Fibroblast of mammary gland (primary cell): ENCODE results near the gene SPEF2.

Source experiments
- DNase-seq: peaks from one replicate; pipeline ENCODE4 v3.0.0-alpha.2; 2010; ENCODE audit warnings: low read depth
- H3K4me3 ChIP-seq: 2 replicates; pipeline ENCODE4 v1.5.1; 2011; ENCODE audit warnings: low read depth, mild to moderate bottlenecking, low read length, moderate library complexity; ENCODE audit not compliant: control insufficient read depth
- TF ChIP-seq, protein P1 (sequence below): conservative IDR thresholded peaks from 2 replicates; pipeline ENCODE4 v1.5.1; 2011; ENCODE audit warnings: low read depth, low read length, inconsistent platforms; ENCODE audit not compliant: control insufficient read depth, insufficient read depth

SPEF2 gene

GRCh38 chr5:35736280-35736679, 118.6 kb downstream of the SPEF2 start:
- TF ChIP-seq, protein P1, sequence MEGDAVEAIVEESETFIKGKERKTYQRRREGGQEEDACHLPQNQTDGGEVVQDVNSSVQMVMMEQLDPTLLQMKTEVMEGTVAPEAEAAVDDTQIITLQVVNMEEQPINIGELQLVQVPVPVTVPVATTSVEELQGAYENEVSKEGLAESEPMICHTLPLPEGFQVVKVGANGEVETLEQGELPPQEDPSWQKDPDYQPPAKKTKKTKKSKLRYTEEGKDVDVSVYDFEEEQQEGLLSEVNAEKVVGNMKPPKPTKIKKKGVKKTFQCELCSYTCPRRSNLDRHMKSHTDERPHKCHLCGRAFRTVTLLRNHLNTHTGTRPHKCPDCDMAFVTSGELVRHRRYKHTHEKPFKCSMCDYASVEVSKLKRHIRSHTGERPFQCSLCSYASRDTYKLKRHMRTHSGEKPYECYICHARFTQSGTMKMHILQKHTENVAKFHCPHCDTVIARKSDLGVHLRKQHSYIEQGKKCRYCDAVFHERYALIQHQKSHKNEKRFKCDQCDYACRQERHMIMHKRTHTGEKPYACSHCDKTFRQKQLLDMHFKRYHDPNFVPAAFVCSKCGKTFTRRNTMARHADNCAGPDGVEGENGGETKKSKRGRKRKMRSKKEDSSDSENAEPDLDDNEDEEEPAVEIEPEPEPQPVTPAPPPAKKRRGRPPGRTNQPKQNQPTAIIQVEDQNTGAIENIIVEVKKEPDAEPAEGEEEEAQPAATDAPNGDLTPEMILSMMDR: no peak
- DNase-seq: peak; percentile 12
- H3K4me3 ChIP-seq: no peak overlapping the region

GRCh38 chr5:35741126-35741716, 123.6 kb downstream of the SPEF2 start:
- H3K4me3 ChIP-seq: no peak overlapping the region
- peak; percentile 79 for DNase-seq

DNA sequence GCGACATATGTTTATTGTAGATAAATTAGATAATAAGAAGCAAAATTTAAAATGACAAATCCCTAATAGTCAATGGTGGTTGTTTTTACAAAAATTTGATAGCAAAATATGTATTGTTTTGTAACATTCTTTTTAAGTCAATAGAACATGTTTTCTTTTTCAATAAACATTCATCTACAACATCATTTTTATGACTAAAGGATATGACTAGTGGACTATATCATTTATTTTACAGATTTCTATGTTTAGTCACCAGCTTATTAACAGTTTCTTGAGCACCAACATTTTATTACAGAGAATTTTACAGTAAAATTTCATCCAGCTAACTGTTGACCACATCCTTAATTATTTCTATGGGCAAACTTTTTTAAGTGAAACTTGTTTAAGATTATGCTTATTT, 124.3 kb downstream of the SPEF2 start:
- TF ChIP-seq, protein P1: no peak
- DNase-seq: no peak
- H3K4me3 ChIP-seq: no peak overlapping the region

More at GRCh38 chr5:35741126-35741716, 123.6 kb downstream of the SPEF2 start:
- TF ChIP-seq, protein P1: no peak

- TF ChIP-seq, protein P1: no peak
- no peak overlapping the region for H3K4me3 ChIP-seq
- no peak for DNase-seq
These were observed 126.0 kb downstream of the SPEF2 start for GRCh38 chr5:35743644-35744043.

GRCh38 chr5:35745193-35745592, 127.5 kb downstream of the SPEF2 start:
- DNase-seq: no peak
- TF ChIP-seq, protein P1: no peak
- no peak overlapping the region for H3K4me3 ChIP-seq

DNA sequence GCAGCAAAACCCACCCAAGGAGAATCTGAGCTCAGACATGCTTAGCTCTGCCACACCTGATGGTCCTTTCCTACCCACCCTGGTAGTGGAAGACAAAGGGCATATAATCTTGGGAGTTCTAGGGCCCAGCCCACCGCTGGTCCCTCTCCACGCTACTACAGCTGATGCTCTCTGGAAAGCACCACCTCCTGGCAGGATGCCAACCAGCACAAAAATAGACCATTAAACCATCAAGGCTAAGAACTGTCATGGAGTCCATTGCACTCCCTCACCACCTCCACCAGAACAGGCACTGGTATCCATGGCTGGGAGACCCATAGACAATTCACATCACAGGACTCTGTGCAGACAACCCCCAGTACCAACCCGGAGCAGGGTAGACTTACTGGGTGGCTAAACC, 128.0 kb downstream of the SPEF2 start:
- TF ChIP-seq, protein P1: no peak
- DNase-seq: no peak
- no peak overlapping the region for H3K4me3 ChIP-seq

DNA sequence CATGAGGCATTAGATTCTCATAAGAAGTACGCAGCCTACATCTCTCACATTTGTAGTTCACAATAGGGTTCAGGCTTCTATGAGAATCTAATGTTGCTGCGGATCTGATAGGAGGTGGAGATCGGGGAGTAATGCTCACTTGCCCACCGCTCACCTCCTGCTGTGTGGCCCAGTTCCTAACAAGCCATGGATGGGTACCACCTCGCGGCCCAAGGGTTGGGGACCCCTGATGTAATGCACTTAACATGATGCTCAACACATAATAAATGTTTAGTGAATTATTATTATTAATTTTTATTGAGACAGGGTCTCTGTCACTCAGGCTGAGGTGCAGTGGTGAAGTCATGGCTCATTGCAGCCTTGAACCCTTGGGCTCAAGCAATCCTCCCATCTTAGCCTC, 134.3 kb downstream of the SPEF2 start:
- no peak for DNase-seq
- TF ChIP-seq, protein P1: no peak
- no peak overlapping the region for H3K4me3 ChIP-seq
